Hepatocyte (in vitro differentiated cells): Measurements from ENCODE around the gene EIF6. TPM values are rescaled to one million over a fixed set of nuclear protein-coding genes. Genes with fewer than 3 reads are reported as not detected.

Experiments used
- DNase-seq: peaks from one replicate; pipeline ENCODE4 v3.0.0-alpha.2; 2016; ENCODE audit warnings: low spot score
- H2AFZ ChIP-seq: fragments of 200-600 bp; sonication (generic); 2 replicates; pipeline ENCODE4 v1.6.0; 2016; ENCODE audit warnings: antibody characterized with exemption, mild to moderate bottlenecking
- H3K27ac ChIP-seq: fragments of 200-600 bp; sonication (generic); 2 replicates; pipeline ENCODE4 v1.5.1; 2016; ENCODE audit warnings: mild to moderate bottlenecking
- H3K27me3 ChIP-seq: fragments of 200-600 bp; sonication (generic); 2 replicates; pipeline ENCODE4 v1.6.1; 2016
- H3K36me3 ChIP-seq: fragments of 200-600 bp; sonication (generic); replicated peaks from 2 replicates; pipeline ENCODE4 v1.5.1; 2016; ENCODE audit warnings: low read depth; ENCODE audit not compliant: insufficient read depth
- H3K4me1 ChIP-seq: fragments of 200-600 bp; sonication (generic); 2 replicates; pipeline ENCODE4 v1.5.1; 2016; ENCODE audit warnings: mild to moderate bottlenecking, moderate library complexity; ENCODE audit not compliant: insufficient read depth
- H3K4me2 ChIP-seq: fragments of 200-600 bp; sonication (generic); 2 replicates; pipeline ENCODE4 v1.6.0; 2016
- H3K4me3 ChIP-seq: fragments of 200-600 bp; sonication (generic); 2 replicates; pipeline ENCODE4 v1.5.1; 2016; ENCODE audit warnings: mild to moderate bottlenecking
- H3K79me2 ChIP-seq: fragments of 200-600 bp; sonication (generic); 2 replicates; pipeline ENCODE4 v1.6.0; 2017; ENCODE audit warnings: mild to moderate bottlenecking
- H3K9me2 ChIP-seq: fragments of 200-600 bp; sonication (generic); replicated peaks from 2 replicates; pipeline ENCODE4 v1.6.0; 2017; ENCODE audit warnings: mild to moderate bottlenecking; ENCODE audit not compliant: insufficient read depth
- H3K9me3 ChIP-seq: fragments of 200-600 bp; sonication (generic); 2 replicates; pipeline ENCODE4 v1.5.1; 2016; ENCODE audit warnings: low read depth, mild to moderate bottlenecking
- H4K20me1 ChIP-seq: fragments of 200-600 bp; sonication (generic); 2 replicates; pipeline ENCODE4 v1.6.0; 2016; ENCODE audit warnings: mild to moderate bottlenecking; ENCODE audit not compliant: insufficient read depth, poor library complexity, severe bottlenecking
- CTCF ChIP-seq: fragments of 200-600 bp; sonication (generic); IDR thresholded peaks from 2 replicates; pipeline ENCODE4 v1.5.1; 2016; ENCODE audit warnings: antibody characterized with exemption, mild to moderate bottlenecking; ENCODE audit not compliant: poor library complexity
- EZH2 ChIP-seq: fragments of 200-600 bp; sonication (generic); IDR thresholded peaks from 2 replicates; pipeline ENCODE4 v1.6.1; 2016; ENCODE audit warnings: antibody characterized with exemption, mild to moderate bottlenecking, borderline replicate concordance
- EZH2phosphoT487 ChIP-seq: fragments of 200-600 bp; sonication (generic); IDR thresholded peaks from one replicate; pipeline ENCODE4 v1.6.1; 2018; ENCODE audit warnings: antibody characterized with exemption, mild to moderate bottlenecking, low read depth, moderate library complexity; ENCODE audit not compliant: unreplicated experiment, severe bottlenecking
- WGBS: methylation state at CpG from one replicate; pipeline ENCODE4 v1.1.6; 2016; ENCODE audit warnings: low lambda C conversion rate; ENCODE audit errors: missing lambda C conversion rate; 5-methylcytosine and 5-hydroxymethylcytosine counted together
- polyA plus RNA-seq: library from polyadenylated mRNA; unstranded; fragments of >200 nt; fragmentation: Nextera tagmentation; extraction: Ambion mirVana; gene quantifications from 2 replicates; pipeline ENCODE4 v1.2.1, GENCODE V29; 2016
- total RNA-seq: library from RNA; depleted of rRNA; stranded (reverse); fragments of >200 nt; gene quantifications from 2 replicates; pipeline ENCODE4 v1.2.3, GENCODE V29; 2014

The EIF6 gene
- total and polyA plus RNA-seq, 2 experiments from 2014 or later = 112 to 230 TPM

GRCh38 chr20:35329435-35330139 lies 45.0 kb upstream of the EIF6 start:
- Histone ChIP-seq H3K4me1 (peaks cover 44% of the 10 kb centered on the region), H3K27me3 (no peaks in the 10 kb centered on the region), H2AFZ (no peak overlapping the region), H3K27ac (peak overlapping the region; percentile 95), H4K20me1 (no peaks in the 10 kb centered on the region), H3K4me3 (no peak overlapping the region), H3K36me3 (no peaks in the 10 kb centered on the region), H3K4me2 (no peak overlapping the region), H3K79me2 (no peaks in the 10 kb centered on the region), H3K9me3 (no peaks in the 10 kb centered on the region), H3K9me2 (no peaks in the 10 kb centered on the region)
- 80% methylated on average over 4 of the region's 4 CpGs for WGBS
- peak; percentile 49 for TF ChIP-seq CTCF
- TF ChIP-seq EZH2 = no peak
- DNase-seq = peak; percentile 56

GRCh38 chr20:35328689-35329088 lies 44.1 kb upstream of the EIF6 start:
- Histone ChIP-seq H3K4me1 (peaks cover 37% of the 10 kb centered on the region), H3K27ac (peak overlapping the region; percentile 95), H4K20me1 (no peaks in the 10 kb centered on the region), H3K36me3 (no peaks in the 10 kb centered on the region), H3K9me3 (no peaks in the 10 kb centered on the region), H3K79me2 (no peaks in the 10 kb centered on the region), H2AFZ (no peak overlapping the region), H3K27me3 (no peaks in the 10 kb centered on the region), H3K4me2 (no peak overlapping the region), H3K9me2 (no peaks in the 10 kb centered on the region), H3K4me3 (no peak overlapping the region)
- TF ChIP-seq EZH2 (no peak), EZH2phosphoT487 (no peak), CTCF (no peak)
- WGBS = 53% methylated on average over 4 of the region's 4 CpGs
- no peak for DNase-seq

GRCh38 chr20:35328095-35328685 lies 43.6 kb upstream of the EIF6 start:
- H2AFZ ChIP-seq = no peak overlapping the region
- DNase-seq = no peak
- H3K27ac ChIP-seq = peak overlapping the region; percentile 95
- no peaks in the 10 kb centered on the region for H3K79me2 ChIP-seq
- no peak overlapping the region for H3K4me2 ChIP-seq
- TF ChIP-seq CTCF (no peak), EZH2phosphoT487 (no peak), EZH2 (no peak)
- WGBS = 89% methylated on average over 3 of the region's 3 CpGs
- no peaks in the 10 kb centered on the region for H3K9me2 ChIP-seq
- no peaks in the 10 kb centered on the region for H3K27me3 ChIP-seq
- H3K36me3 ChIP-seq = no peaks in the 10 kb centered on the region
- H3K9me3 ChIP-seq = no peaks in the 10 kb centered on the region
- no peak overlapping the region for H3K4me3 ChIP-seq
- peaks cover 37% of the 10 kb centered on the region for H3K4me1 ChIP-seq
- H4K20me1 ChIP-seq = no peaks in the 10 kb centered on the region
